ENCODE data around the gene ADGRL1. TPM values are rescaled to one million over a fixed set of nuclear protein-coding genes. Genes with fewer than 3 reads are reported as not detected.

Gene ADGRL1
- total RNA-seq, 2 donors from 2014 or later = 70.8 to 82.6 TPM

DNA sequence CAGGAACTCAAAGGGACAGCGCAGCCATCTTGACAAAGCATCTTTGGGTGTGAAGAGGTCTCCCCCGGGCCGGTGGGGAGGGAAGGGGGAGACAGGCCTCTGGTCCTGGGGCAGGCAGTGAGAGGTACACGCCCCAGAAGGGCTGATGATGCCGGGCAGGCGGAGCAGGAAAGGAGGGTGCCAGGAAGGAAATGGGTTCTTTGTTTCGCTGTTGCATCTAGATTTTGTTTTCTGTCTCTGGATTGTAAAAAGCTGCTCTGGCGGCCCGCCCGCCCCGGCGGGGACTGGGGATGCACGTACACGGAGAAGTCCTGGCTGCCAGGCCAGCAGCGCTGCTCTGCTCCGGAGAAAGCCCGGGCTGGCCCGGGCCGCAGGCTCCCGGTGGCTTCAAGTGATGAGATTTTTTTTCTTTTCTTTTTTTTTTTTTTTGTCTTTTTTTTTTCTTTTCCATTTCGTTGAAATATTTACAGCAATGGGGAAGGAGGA is 56.4 kb downstream of the ADGRL1 start:
- H3K9me3 Mint-ChIP-seq = no peaks in the 10 kb centered on the region
- H3K4me1 ChIP-seq (ENCODE audit: control insufficient read depth, insufficient read depth, low read length) = no peaks in the 10 kb centered on the region
- H3K36me3 Mint-ChIP-seq (ENCODE audit: low read depth) = peaks cover 19% of the 10 kb centered on the region
- no peaks in the 10 kb centered on the region for H3K27me3 Mint-ChIP-seq (ENCODE audit: insufficient read depth)
- no peak overlapping the region for H3K27ac Mint-ChIP-seq
- 89 to 96% methylated on average over 9 to 16 of the region's 21 CpGs for WGBS, 2 experiments (ENCODE audit: insufficient coverage in 1 of 2, insufficient read length in 1 of 2)
- H3K27me3 ChIP-seq (ENCODE audit: control insufficient read depth, insufficient read depth, low read length, poor library complexity, severe bottlenecking) = no peaks in the 10 kb centered on the region
- peaks cover 11% of the 10 kb centered on the region for H3K36me3 ChIP-seq (ENCODE audit: control insufficient read depth, insufficient read depth, low read length)
- no peak for DNase-seq
- H3K9ac ChIP-seq (ENCODE audit: extremely low read depth, low read length, poor library complexity, severe bottlenecking) = no peak overlapping the region
- H3K4me1 Mint-ChIP-seq = peaks cover 2% of the 10 kb centered on the region
- no peaks in the 10 kb centered on the region for H3K9me3 ChIP-seq (ENCODE audit: control insufficient read depth, low read length)
- TF ChIP-seq, protein P1, sequence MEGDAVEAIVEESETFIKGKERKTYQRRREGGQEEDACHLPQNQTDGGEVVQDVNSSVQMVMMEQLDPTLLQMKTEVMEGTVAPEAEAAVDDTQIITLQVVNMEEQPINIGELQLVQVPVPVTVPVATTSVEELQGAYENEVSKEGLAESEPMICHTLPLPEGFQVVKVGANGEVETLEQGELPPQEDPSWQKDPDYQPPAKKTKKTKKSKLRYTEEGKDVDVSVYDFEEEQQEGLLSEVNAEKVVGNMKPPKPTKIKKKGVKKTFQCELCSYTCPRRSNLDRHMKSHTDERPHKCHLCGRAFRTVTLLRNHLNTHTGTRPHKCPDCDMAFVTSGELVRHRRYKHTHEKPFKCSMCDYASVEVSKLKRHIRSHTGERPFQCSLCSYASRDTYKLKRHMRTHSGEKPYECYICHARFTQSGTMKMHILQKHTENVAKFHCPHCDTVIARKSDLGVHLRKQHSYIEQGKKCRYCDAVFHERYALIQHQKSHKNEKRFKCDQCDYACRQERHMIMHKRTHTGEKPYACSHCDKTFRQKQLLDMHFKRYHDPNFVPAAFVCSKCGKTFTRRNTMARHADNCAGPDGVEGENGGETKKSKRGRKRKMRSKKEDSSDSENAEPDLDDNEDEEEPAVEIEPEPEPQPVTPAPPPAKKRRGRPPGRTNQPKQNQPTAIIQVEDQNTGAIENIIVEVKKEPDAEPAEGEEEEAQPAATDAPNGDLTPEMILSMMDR (conservative IDR thresholded peaks at IDR 0.05) = no peak
- peak overlapping the region; percentile 53 for H3K27ac ChIP-seq (ENCODE audit: low read depth, low read length)
- no peak overlapping the region for H3K4me3 ChIP-seq (ENCODE audit: low read length)
- no peak overlapping the region for H3K4me3 Mint-ChIP-seq

DNA sequence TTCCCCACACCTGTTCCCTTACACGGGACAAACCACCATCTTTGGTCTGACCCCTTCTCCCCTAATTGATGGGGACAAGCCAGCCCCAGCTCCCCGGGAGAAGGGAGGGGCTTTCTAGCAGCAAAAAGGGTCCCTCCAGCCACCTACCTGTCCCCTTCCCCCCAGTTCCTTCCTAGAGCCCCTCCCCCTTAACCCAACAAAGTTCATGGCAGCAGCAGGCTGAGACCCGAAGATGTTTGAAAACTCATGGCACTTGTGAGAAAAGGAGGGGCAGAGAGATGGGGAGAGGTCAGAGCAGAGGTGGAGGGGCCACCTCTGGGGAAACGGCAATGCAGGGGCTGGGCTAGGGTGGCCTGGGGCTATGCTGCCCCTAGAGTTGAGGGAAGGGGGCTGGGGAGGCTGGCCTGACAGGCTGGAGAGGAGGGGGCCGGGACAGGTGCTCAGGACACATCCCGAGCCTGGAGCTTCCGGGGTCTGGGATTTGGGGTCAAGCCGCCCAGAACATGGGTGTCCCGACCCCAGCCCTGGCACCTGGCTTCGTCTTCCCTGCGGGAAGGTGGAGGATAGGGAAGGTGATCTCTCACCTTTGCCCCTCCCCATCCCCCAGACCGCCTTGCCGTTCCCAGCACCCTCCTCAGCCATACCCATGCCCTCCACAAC is 57.1 kb downstream of the ADGRL1 start:
- H3K27ac ChIP-seq (ENCODE audit: low read depth, low read length) = no peak overlapping the region
- H3K4me1 ChIP-seq (ENCODE audit: control insufficient read depth, insufficient read depth, low read length) = no peaks in the 10 kb centered on the region
- no peak overlapping the region for H3K4me3 ChIP-seq (ENCODE audit: low read length)
- H3K36me3 Mint-ChIP-seq (ENCODE audit: low read depth) = peaks cover 14% of the 10 kb centered on the region
- DNase-seq = no peak
- H3K9me3 ChIP-seq (ENCODE audit: control insufficient read depth, low read length) = no peaks in the 10 kb centered on the region
- peaks cover 2% of the 10 kb centered on the region for H3K4me1 Mint-ChIP-seq
- no peak overlapping the region for H3K27ac Mint-ChIP-seq
- H3K9ac ChIP-seq (ENCODE audit: extremely low read depth, low read length, poor library complexity, severe bottlenecking) = no peak overlapping the region
- no peaks in the 10 kb centered on the region for H3K9me3 Mint-ChIP-seq
- no peak overlapping the region for H3K4me3 Mint-ChIP-seq
- 80 to 90% methylated on average over 4 to 11 of the region's 13 CpGs for WGBS, 2 experiments (ENCODE audit: insufficient coverage in 1 of 2, insufficient read length in 1 of 2)
- H3K27me3 ChIP-seq (ENCODE audit: control insufficient read depth, insufficient read depth, low read length, poor library complexity, severe bottlenecking) = no peaks in the 10 kb centered on the region
- TF ChIP-seq, protein P1 (conservative IDR thresholded peaks at IDR 0.05) = no peak
- H3K36me3 ChIP-seq (ENCODE audit: control insufficient read depth, insufficient read depth, low read length) = peaks cover 11% of the 10 kb centered on the region
- no peaks in the 10 kb centered on the region for H3K27me3 Mint-ChIP-seq (ENCODE audit: insufficient read depth)

DNA sequence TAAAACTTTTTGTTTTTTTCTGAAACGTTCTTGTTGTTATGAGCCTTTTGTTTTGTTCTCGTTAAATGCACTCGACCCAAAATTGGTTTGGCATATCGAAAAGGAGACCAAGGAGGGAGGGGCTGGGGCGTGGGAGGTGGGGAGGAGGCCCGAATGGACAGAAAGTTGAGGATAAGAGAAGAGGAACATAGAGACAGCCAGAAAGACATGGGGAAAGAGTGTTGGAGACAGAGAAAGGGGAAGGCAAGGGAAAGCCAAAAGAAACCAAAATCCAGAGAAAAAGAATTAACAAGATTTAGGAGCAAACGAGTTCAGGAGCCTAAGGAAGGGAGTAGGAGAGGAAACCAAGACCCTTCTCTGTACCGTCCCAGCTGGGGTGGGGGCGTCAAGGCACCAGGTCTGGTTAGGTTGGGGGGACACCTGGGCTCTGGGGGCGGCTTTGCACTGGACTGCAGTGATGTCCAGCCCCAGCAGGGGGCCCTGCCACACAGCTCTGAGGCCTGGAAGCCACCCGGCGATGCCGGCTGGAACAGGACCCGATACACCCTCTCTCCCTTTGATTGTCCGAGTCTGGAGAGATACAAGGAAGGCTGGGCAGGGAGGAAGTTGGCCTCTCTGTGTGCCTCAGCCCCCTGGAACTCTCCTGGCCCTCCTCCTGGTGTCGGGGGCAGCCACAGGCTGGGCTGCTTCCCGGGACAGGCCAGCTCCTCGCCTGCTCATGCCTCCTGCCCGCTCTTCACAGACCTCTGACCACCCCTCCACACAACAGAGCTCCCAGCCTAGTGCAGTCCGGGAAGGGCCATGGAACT is 58.0 kb downstream of the ADGRL1 start:
- no peak overlapping the region for H3K9ac ChIP-seq (ENCODE audit: extremely low read depth, low read length, poor library complexity, severe bottlenecking)
- no peak overlapping the region for H3K27ac ChIP-seq (ENCODE audit: low read depth, low read length)
- TF ChIP-seq, protein P1 (conservative IDR thresholded peaks at IDR 0.05) = peak; percentile 75
- H3K4me1 ChIP-seq (ENCODE audit: control insufficient read depth, insufficient read depth, low read length) = no peaks in the 10 kb centered on the region
- H3K9me3 ChIP-seq (ENCODE audit: control insufficient read depth, low read length) = no peaks in the 10 kb centered on the region
- peak overlapping the region; percentile 75 for H3K27ac Mint-ChIP-seq
- H3K9me3 Mint-ChIP-seq = no peaks in the 10 kb centered on the region
- H3K27me3 ChIP-seq (ENCODE audit: control insufficient read depth, insufficient read depth, low read length, poor library complexity, severe bottlenecking) = no peaks in the 10 kb centered on the region
- H3K36me3 Mint-ChIP-seq (ENCODE audit: low read depth) = peaks cover 12% of the 10 kb centered on the region
- no peaks in the 10 kb centered on the region for H3K27me3 Mint-ChIP-seq (ENCODE audit: insufficient read depth)
- peak; percentile 76 for DNase-seq
- H3K4me3 ChIP-seq (ENCODE audit: low read length) = no peak overlapping the region
- no peak overlapping the region for H3K4me3 Mint-ChIP-seq
- 88 to 94% methylated on average over 8 to 20 of the region's 20 CpGs for WGBS, 2 experiments (ENCODE audit: insufficient coverage in 1 of 2, insufficient read length in 1 of 2)
- peaks cover 2% of the 10 kb centered on the region for H3K4me1 Mint-ChIP-seq
- H3K36me3 ChIP-seq (ENCODE audit: control insufficient read depth, insufficient read depth, low read length) = peaks cover 9% of the 10 kb centered on the region

Measured in endodermal cell (in vitro differentiated cells).